HUES6 (cell line): ENCODE data around the gene NKIRAS1.

ENCODE experiments used
- H3K27ac ChIP-seq: 2 replicates; pipeline ENCODE4 v1.7.0; 2013; ENCODE audit warnings: low read depth, mild to moderate bottlenecking, low read length, inconsistent platforms
- H3K27me3 ChIP-seq: 2 replicates; pipeline ENCODE4 v1.6.1; 2013; ENCODE audit warnings: low read length; ENCODE audit not compliant: control insufficient read depth, insufficient read depth
- H3K36me3 ChIP-seq: 2 replicates; pipeline ENCODE4 v1.6.1; 2013; ENCODE audit warnings: low read length; ENCODE audit not compliant: control insufficient read depth, insufficient read depth
- H3K4me1 ChIP-seq: 2 replicates; pipeline ENCODE4 v1.6.1; 2013; ENCODE audit warnings: low read length; ENCODE audit not compliant: control insufficient read depth, insufficient read depth
- H3K4me3 ChIP-seq: 2 replicates; pipeline ENCODE4 v1.5.1; 2013; ENCODE audit warnings: low read depth, low read length
- H3K9ac ChIP-seq: one replicate; pipeline ENCODE4 v1.6.1; 2013; ENCODE audit warnings: mild to moderate bottlenecking, low read length
- H3K9me3 ChIP-seq: 2 replicates; pipeline ENCODE4 v1.6.1; 2013; ENCODE audit warnings: low read depth, low read length; ENCODE audit not compliant: control insufficient read depth, insufficient read depth

The NKIRAS1 gene

DNA sequence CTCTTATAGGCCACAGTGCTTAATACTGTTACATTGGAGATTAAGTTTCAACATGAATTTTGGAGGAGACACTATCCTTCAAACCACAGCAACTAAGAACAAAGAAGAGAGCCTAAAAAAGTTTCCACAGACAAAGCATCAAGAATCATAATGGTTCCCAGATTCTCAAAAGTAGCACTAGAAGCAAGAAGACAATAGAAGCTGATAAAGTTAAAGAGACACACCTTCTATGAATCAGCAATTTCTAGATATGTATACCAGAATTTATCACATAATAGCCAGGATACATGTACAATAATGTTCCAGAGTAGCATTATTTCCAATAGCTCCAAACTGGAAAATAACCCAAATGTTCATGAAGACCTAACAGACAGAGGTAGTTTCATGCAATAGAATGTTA is 12.2 kb downstream of the NKIRAS1 start:
- Histone ChIP-seq H3K36me3 (peaks cover 47% of the 10 kb centered on the region), H3K9me3 (0 out of 2 replicates have a peak, but pooled peaks cover 2% of the 10 kb centered on the region), H3K27ac (no peak overlapping the region), H3K27me3 (no peaks in the 10 kb centered on the region), H3K9ac (no peak overlapping the region), H3K4me3 (no peak overlapping the region), H3K4me1 (no peaks in the 10 kb centered on the region)

DNA sequence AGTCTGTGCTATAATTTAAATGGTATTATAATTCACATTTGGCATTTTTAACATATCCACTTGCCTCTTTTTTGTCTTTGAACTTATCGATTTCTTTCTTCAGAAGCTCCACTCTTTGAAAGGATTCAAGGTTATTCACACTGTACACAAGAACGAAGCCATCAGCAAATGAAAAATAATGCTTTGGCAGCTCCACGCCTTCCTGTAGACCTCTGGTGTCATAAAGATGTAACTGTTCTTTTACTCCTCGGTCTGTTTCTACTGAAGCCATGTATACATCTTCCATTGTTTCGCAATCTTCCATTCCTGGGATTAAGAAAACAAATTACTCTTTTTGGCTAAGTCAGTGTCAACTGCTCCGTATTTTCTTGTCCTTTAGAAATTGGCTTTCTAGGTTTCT is 16.0 kb downstream of the NKIRAS1 start:
- H3K27me3 ChIP-seq: no peaks in the 10 kb centered on the region
- no peaks in the 10 kb centered on the region for H3K4me1 ChIP-seq
- no peak overlapping the region for H3K9ac ChIP-seq
- H3K27ac ChIP-seq: no peak overlapping the region
- peaks cover 10% of the 10 kb centered on the region for H3K9me3 ChIP-seq
- no peak overlapping the region for H3K4me3 ChIP-seq
- H3K36me3 ChIP-seq: peaks cover 60% of the 10 kb centered on the region

DNA sequence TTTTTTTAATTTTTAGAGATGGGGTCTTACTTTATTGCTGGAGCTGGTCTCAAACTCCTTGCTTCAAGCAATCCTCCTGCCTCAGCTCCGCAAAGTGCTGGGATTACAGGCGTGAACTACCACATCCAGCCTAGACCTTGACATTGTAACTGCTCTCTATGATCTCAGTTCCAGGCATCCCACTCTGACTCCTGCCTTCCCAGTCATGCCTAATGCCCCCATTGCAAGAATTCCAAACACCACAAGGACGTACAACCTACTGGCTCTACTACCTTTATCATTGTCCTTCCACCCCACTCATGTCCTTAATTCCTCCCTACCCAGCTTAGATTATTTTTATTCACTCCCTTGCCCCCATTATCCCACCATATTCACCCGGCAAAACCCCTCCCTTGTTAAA is 21.6 kb downstream of the NKIRAS1 start:
- Histone ChIP-seq H3K4me1 (peaks cover 15% of the 10 kb centered on the region), H3K27ac (no peak overlapping the region), H3K4me3 (no peak overlapping the region), H3K9me3 (peaks cover 8% of the 10 kb centered on the region), H3K27me3 (no peaks in the 10 kb centered on the region), H3K36me3 (peaks cover 66% of the 10 kb centered on the region), H3K9ac (no peak overlapping the region)

DNA sequence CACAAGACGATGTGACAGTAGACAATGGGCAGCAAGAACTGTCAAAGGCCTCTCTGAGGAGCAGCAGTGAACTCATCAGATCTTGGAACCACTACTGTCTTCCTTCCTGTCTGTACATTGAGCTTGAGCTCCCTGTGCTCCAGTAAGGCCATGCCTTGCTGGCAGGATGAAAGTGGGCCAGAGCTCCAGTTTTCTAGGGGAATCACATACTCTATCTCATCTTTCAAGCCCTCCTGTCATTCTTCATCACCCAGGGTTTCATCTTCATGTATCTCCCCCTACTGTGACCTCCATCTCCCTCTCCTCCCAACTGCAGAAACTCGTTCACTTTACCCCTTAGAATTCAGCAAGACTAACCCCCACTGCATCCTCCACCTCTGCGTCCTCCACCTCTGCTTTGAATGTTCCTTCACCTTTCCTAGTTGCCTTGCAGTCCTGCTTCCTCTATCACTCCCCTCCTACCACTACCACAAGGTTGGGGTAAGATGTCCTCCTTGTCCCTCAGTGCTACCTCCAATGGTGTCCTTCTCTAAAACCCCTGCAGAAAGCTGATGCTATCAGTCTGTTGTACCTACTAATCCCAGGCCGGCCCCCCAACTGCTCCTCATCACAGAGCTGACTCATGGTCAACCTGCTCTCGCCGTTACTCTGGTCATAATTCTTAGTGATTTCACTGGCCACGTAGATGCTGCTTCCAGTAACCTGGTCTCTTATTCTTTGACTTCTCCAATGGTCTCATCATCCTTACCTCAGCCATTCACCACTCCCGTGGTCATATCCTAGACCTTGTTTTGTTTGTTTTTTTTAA is 22.3 kb downstream of the NKIRAS1 start:
- Histone ChIP-seq H3K4me3 (no peak overlapping the region), H3K36me3 (peaks cover 62% of the 10 kb centered on the region), H3K27me3 (no peaks in the 10 kb centered on the region), H3K27ac (no peak overlapping the region), H3K9ac (no peak overlapping the region), H3K4me1 (peaks cover 15% of the 10 kb centered on the region), H3K9me3 (peaks cover 8% of the 10 kb centered on the region)

DNA sequence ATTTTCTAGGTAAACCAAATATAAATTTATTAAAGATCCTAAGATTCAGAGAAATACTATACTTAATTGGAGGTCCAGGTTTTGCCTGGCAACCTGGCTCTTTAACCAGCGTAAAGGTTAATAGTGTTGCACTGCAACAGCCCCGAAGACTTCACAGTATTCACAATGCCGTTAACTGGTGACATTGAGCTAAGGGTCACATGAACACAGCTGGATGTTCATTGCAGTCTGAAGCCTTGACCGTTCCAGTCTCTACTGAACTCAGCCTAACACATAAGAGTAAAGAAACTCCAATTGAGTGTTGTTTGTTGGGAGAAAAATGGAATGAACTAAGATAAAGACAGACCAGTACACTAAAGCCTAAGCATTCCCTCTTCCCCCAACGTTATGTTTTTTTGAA is 26.8 kb downstream of the NKIRAS1 start:
- no peaks in the 10 kb centered on the region for H3K27me3 ChIP-seq
- no peak overlapping the region for H3K4me3 ChIP-seq
- H3K4me1 ChIP-seq: peaks cover 15% of the 10 kb centered on the region
- peaks cover 33% of the 10 kb centered on the region for H3K36me3 ChIP-seq
- no peak overlapping the region for H3K27ac ChIP-seq
- no peak overlapping the region for H3K9ac ChIP-seq
- no peaks in the 10 kb centered on the region for H3K9me3 ChIP-seq

DNA sequence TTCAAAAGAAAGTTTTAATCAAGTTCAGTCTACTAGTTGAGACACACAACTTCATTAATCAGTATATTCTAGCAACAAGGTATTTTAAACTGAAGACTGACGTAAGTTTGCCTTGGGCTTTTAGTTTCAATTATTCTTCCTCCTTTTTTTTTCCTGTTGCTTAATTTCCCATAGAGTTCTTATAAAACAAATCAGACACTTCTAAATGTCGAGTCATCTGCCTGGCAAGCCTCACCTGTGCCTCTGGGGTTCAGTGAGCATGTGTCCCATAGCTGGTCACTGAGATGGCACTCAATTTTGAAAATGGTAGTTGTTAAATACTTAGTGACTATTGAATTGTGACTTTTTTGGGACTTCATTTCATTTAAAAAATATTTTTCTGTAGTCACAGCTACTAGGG is 27.4 kb downstream of the NKIRAS1 start:
- no peak overlapping the region for H3K9ac ChIP-seq
- H3K9me3 ChIP-seq: no peaks in the 10 kb centered on the region
- no peaks in the 10 kb centered on the region for H3K27me3 ChIP-seq
- H3K4me3 ChIP-seq: no peak overlapping the region
- H3K4me1 ChIP-seq: peaks cover 15% of the 10 kb centered on the region
- H3K27ac ChIP-seq: no peak overlapping the region
- peaks cover 33% of the 10 kb centered on the region for H3K36me3 ChIP-seq

DNA sequence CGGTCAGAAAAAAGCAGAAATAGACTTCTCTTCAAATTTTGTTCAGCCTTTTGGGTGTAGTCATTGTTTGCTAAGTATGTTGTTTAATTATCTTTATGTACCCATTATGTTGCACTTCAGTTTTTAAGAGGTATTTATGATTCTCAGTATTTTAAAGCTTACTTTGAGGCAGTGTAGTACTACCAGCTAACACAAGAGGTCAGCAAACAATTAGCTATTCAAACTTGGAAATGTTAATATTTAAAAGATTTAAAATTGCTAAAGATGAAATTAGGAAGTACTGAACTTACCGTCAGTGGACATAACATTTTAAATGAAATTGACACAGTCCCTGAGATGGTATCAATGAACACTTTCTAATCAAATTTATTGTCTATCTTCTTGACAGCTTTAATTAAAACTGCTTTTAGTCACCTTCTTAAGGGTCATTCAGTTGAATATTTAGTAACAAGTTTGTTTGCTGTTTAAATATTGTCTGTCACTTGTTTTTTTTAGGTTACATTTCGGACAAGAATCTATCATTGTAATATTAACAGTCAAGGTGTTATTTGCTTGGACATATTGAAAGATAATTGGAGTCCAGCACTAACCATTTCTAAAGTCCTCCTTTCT is 28.1 kb downstream of the NKIRAS1 start:
- Histone ChIP-seq H3K4me1 (peaks cover 15% of the 10 kb centered on the region), H3K27me3 (no peaks in the 10 kb centered on the region), H3K9ac (no peak overlapping the region), H3K4me3 (no peak overlapping the region), H3K36me3 (peaks cover 27% of the 10 kb centered on the region), H3K27ac (no peak overlapping the region), H3K9me3 (no peaks in the 10 kb centered on the region)

DNA sequence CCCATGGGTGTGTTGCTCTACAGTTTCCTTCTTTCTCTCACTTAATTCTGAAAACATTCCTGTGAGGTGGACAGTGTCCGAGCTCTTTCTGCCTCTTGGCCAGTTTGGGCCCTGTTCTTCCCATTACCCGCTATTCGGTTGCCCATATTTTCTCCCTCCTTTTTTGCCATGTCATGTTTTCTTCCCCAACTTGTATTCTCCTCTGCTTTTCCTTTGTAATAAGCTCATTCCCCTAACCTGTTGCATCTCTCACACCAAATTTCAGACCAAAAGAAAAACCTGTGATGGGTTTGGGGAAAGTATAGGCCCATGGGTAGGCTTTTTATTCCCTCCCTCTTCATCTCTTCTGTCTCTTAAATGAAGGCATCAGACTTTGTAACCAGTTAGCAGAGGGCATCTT is 30.5 kb downstream of the NKIRAS1 start:
- no peak overlapping the region for H3K9ac ChIP-seq
- no peak overlapping the region for H3K4me3 ChIP-seq
- H3K4me1 ChIP-seq: no peaks in the 10 kb centered on the region; the same call in 1 of the 2 replicates
- H3K27me3 ChIP-seq: no peaks in the 10 kb centered on the region
- H3K9me3 ChIP-seq: no peaks in the 10 kb centered on the region
- peaks cover 26% of the 10 kb centered on the region for H3K36me3 ChIP-seq
- H3K27ac ChIP-seq: no peak overlapping the region

DNA sequence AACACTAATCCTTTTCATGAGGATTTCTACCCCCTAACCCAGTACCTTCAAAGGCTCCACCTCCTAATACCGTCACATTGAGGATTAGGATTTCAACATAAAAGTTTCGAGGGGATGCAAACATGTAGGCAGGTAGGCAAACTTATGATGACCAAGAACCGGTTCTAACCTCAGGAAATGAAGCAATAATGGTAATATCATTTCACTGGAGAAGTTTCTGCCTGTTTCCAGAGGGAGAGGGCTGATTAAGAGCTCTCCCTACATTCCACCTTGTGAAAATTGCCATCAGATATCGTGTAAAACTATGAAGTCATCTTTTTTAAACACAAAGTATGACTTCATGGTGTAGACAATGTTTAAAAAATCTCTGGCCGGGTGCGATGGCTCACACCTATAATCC is 31.6 kb downstream of the NKIRAS1 start:
- H3K27ac ChIP-seq: no peak overlapping the region
- no peaks in the 10 kb centered on the region for H3K27me3 ChIP-seq
- H3K4me3 ChIP-seq: no peak overlapping the region
- peaks cover 15% of the 10 kb centered on the region for H3K36me3 ChIP-seq
- no peaks in the 10 kb centered on the region for H3K9me3 ChIP-seq
- H3K4me1 ChIP-seq: no peaks in the 10 kb centered on the region; the same call in 1 of the 2 replicates
- no peak overlapping the region for H3K9ac ChIP-seq

DNA sequence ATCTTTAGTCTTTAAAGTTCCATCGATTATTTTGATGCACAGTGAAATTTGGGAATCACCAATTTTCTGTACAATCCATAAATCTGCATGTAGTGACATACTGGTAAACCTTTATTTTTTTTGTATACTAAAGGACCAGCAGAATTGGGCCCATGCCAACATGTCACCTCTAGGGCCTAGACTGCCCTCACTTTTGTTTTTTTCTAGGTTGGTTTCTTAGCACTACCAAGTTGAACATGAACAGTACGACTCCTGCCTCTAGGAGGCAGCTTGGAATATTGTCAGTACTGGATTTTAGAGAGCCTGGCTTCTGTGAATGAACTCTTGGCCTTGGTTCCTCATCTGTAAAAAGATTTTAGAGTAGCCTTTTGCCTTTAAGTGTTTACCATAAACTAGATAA is 32.3 kb downstream of the NKIRAS1 start:
- no peak overlapping the region for H3K9ac ChIP-seq
- H3K4me3 ChIP-seq: no peak overlapping the region
- no peak overlapping the region for H3K27ac ChIP-seq
- peaks cover 12% of the 10 kb centered on the region for H3K36me3 ChIP-seq
- H3K9me3 ChIP-seq: peaks cover 1% of the 10 kb centered on the region; the same call in 1 of the 2 replicates
- no peaks in the 10 kb centered on the region for H3K27me3 ChIP-seq
- H3K4me1 ChIP-seq: no peaks in the 10 kb centered on the region

DNA sequence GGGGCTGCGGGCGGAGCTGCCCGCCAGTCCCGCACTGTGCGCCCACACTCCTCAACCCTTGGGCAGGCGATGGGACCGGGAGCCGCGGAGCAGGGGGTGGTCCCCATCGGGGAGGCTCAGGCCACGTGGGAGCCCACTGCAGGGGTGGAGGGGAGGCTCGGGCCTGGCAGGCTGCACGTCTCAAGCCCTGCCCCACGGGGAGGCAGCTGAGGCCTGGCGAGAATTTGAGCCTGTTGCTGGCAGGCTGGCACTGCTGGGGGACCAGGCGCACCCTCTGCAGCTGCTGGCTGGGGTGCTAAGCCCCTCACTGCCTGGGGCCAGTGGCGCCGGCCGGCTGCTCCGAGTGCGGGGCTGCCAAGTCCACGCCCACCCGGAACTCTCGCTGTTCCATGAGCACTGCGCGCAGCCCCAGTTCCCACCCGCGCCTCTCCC is 34.3 kb downstream of the NKIRAS1 start:
- peaks cover 19% of the 10 kb centered on the region for H3K9me3 ChIP-seq
- H3K27me3 ChIP-seq: no peaks in the 10 kb centered on the region
- no peak overlapping the region for H3K27ac ChIP-seq
- no peaks in the 10 kb centered on the region for H3K4me1 ChIP-seq
- peaks cover 24% of the 10 kb centered on the region for H3K36me3 ChIP-seq
- H3K9ac ChIP-seq: no peak overlapping the region
- no peak overlapping the region for H3K4me3 ChIP-seq
